ENCODE data around the gene PLCH2. TPM values are rescaled to one million over a fixed set of nuclear protein-coding genes. Genes with fewer than 3 reads are reported as not detected.

The PLCH2 gene
- total and polyA plus RNA-seq, 9 of the 15 experiments (the other 6 are each of a cell fraction or from before 2014, with no cell fraction given) = 0.16 TPM; not detected in 8

- TF ChIP-seq, protein P1, sequence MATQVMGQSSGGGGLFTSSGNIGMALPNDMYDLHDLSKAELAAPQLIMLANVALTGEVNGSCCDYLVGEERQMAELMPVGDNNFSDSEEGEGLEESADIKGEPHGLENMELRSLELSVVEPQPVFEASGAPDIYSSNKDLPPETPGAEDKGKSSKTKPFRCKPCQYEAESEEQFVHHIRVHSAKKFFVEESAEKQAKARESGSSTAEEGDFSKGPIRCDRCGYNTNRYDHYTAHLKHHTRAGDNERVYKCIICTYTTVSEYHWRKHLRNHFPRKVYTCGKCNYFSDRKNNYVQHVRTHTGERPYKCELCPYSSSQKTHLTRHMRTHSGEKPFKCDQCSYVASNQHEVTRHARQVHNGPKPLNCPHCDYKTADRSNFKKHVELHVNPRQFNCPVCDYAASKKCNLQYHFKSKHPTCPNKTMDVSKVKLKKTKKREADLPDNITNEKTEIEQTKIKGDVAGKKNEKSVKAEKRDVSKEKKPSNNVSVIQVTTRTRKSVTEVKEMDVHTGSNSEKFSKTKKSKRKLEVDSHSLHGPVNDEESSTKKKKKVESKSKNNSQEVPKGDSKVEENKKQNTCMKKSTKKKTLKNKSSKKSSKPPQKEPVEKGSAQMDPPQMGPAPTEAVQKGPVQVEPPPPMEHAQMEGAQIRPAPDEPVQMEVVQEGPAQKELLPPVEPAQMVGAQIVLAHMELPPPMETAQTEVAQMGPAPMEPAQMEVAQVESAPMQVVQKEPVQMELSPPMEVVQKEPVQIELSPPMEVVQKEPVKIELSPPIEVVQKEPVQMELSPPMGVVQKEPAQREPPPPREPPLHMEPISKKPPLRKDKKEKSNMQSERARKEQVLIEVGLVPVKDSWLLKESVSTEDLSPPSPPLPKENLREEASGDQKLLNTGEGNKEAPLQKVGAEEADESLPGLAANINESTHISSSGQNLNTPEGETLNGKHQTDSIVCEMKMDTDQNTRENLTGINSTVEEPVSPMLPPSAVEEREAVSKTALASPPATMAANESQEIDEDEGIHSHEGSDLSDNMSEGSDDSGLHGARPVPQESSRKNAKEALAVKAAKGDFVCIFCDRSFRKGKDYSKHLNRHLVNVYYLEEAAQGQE (IDR thresholded peaks at IDR 0.05; ENCODE audit: borderline replicate concordance) = no peak
- TF ChIP-seq, protein P1 (CRISPR knock-in tag; IDR thresholded peaks at IDR 0.05; ENCODE audit: low read depth) = no peak
- TF ChIP-seq SRSF7 (optimal IDR thresholded peaks at IDR 0.05; ENCODE audit: low read depth, low read length) = no peak
- TF ChIP-seq, protein P2, sequence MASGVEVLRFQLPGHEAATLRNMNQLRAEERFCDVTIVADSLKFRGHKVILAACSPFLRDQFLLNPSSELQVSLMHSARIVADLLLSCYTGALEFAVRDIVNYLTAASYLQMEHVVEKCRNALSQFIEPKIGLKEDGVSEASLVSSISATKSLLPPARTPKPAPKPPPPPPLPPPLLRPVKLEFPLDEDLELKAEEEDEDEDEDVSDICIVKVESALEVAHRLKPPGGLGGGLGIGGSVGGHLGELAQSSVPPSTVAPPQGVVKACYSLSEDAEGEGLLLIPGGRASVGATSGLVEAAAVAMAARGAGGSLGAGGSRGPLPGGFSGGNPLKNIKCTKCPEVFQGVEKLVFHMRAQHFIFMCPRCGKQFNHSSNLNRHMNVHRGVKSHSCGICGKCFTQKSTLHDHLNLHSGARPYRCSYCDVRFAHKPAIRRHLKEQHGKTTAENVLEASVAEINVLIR (CRISPR knock-in tag; IDR thresholded peaks at IDR 0.05) = no peak
- no peak for TF ChIP-seq AFF1 (IDR thresholded peaks at IDR 0.05; ENCODE audit: low read depth in 1 of 2, partially characterized antibody in 2 of 2)
- no peak for TF ChIP-seq ZNF707 (CRISPR knock-in tag; conservative IDR thresholded peaks at IDR 0.05)
- TF ChIP-seq JUN (IDR thresholded peaks at IDR 0.05; ENCODE audit: borderline replicate concordance, low read depth, low read length) = no peak
- TF ChIP-seq JUN (CRISPR knock-in tag; IDR thresholded peaks at IDR 0.05; ENCODE audit: borderline replicate concordance) = no peak
- no peak for TF ChIP-seq YY1 (IDR thresholded peaks at IDR 0.05; ENCODE audit: borderline replicate concordance in 1 of 3, control insufficient read depth in 1 of 3, extremely low read depth in 1 of 3, insufficient read depth in 3 of 3, insufficient read length in 1 of 3, insufficient replicate concordance in 2 of 3, low read depth in 1 of 3, low read length in 2 of 3)
- TF ChIP-seq, protein P3, sequence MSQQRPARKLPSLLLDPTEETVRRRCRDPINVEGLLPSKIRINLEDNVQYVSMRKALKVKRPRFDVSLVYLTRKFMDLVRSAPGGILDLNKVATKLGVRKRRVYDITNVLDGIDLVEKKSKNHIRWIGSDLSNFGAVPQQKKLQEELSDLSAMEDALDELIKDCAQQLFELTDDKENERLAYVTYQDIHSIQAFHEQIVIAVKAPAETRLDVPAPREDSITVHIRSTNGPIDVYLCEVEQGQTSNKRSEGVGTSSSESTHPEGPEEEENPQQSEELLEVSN (IDR thresholded peaks at IDR 0.05; ENCODE audit: borderline replicate concordance in 1 of 2, extremely low read depth in 1 of 2, insufficient read depth in 1 of 2, insufficient read length in 1 of 2, low read depth in 1 of 2, low read length in 1 of 2, poor library complexity in 1 of 2, severe bottlenecking in 1 of 2) = no peak
These were observed 45.0 kb upstream of the PLCH2 start (continued) for GRCh38 chr1:2431103-2431502.
